HG03039 (cell line): ENCODE results near the gene ARHGAP15.

Experiments used
- ATAC-seq: cut with Tn5 transposase; IDR thresholded peaks from one replicate; pipeline ENCODE4 v1.9.1; 2021; ENCODE audit warnings: mild to moderate bottlenecking, moderate library complexity; ENCODE audit not compliant: unreplicated experiment

Gene ARHGAP15

DNA sequence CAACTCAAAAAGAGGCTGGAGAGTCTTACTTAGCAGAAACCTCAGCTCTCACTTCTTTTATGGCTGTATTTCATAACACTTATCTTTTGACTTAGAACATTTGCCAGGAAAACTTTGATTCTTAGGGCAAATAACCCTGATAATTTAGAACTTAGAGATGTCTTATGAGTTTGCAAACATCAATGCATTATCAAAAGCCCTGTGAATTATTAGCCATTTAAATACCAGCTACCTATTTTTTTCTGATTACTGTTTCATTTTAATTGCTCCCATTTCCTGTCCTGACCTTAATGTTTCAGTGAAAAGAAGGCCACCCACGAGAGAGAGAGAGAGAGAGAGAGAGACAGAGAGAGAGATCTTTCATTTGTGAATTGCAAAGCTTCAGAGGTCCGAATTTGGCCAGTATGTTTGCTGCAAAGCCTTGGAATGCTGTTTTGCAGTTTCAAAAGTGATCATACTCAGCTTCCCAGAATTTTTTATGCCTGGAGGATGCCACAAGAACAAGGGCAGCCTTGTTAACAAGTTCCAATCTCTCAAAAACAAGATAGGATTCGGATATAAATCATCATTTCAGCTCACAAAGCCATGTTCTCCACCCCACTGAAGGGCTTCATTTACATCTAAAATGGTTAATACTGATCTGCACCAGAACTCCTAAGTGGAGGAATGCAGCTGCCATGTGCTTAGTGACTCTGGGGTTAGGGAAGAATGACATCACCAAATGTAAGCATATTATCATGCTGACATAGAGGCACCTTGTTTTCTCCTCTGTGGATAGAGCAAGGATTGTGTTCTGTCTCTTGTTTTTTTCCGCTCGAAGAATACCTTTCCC lies 478.2 kb downstream of the ARHGAP15 start:
- no peak for ATAC-seq

GRCh38 chr2:143608063-143608423 lies 478.8 kb downstream of the ARHGAP15 start:
- ATAC-seq = no peak

- ATAC-seq = no peak
Observed at GRCh38 chr2:143608758-143609157, 479.5 kb downstream of the ARHGAP15 start.

DNA sequence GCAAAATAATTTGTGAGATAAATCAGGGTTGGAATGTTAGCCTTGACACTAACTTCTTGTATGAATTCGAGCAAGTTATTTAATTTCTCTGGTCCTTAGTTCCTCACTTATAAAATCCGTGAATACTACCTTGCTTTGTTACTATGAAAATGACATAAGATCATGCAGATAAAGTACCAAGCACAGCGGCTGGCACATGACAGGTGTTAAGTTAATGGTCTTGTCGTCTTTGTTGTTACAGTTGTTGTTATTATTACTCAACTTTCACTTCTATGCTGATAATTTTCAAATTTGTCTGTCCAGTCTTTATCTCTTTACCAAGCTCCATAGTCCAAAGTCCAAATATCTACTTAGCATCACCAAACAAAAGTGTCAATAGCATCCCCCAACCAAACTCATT lies 482.1 kb downstream of the ARHGAP15 start:
- ATAC-seq = no peak

DNA sequence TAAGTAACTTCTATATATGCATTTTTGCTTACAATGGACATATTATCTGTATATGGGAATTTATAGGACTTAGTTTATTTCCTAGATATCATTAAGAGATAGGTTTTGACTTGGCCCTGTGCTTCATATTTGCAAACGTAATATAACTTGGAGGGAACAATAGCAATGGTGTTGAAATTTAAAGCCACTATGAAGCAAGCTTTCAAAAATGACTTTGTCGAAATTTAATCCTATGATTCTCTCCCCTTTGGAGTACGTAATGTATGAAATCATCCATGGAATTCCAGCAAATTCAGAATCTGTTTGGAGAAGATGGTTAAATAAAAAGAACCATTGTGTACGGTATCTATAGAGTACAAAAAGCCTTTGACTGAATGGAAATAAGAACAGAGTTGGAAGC lies 486.3 kb downstream of the ARHGAP15 start:
- no peak for ATAC-seq

- ATAC-seq = no peak
Observed at GRCh38 chr2:143616452-143616851, 487.2 kb downstream of the ARHGAP15 start.

DNA sequence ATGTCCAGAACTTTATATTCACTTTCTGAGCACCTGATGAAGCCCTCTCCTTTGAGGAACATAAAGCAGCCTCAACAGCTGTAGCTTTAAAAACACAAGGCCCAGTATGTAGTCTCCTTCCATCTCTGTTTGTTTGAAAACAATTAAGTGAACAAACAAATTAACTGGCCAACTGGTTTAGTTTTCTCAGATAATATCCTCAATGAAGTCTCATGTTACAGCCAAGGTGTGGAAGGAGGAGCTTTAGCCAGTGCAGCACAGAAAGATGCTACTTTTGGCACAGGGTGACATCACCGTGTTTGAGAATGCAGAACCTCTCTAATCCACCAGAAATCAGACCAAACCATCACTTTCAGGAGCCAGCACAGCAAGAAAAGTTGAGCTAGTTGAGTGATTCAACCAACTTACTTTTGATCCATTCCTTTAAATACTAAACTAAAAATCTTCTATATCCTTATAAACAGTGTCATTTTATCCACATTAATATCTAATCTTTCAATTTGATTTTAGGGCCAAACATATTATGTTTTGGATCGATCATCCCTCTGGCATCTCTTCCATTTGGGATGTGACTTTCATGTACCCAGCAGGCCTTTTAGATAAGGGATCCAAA lies 488.7 kb downstream of the ARHGAP15 start:
- no peak for ATAC-seq

GRCh38 chr2:143622106-143622505 lies 492.9 kb downstream of the ARHGAP15 start:
- ATAC-seq = no peak

- no peak for ATAC-seq
Observed at GRCh38 chr2:143623231-143623908, 494.2 kb downstream of the ARHGAP15 start.

DNA sequence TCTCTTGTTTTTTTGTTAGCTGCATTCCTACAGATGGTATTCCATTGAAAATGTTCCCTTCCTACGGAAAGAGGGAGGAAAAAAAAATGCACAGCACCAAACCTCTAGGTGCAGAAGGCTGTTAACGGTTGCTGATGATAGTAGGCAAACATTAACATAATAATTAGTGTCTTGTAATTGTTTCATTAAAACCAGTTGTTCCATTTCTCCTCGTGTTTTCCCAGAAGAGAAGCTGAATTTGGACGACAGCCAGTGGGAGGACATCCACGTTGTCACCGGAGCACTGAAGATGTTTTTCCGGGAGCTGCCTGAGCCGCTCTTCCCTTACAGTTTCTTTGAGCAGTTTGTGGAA lies 494.7 kb downstream of the ARHGAP15 start:
- ATAC-seq = no peak

- no peak for ATAC-seq
Observed at GRCh38 chr2:143629340-143629739, 500.1 kb downstream of the ARHGAP15 start.

GRCh38 chr2:143632751-143633374 lies 503.6 kb downstream of the ARHGAP15 start:
- no peak for ATAC-seq

DNA sequence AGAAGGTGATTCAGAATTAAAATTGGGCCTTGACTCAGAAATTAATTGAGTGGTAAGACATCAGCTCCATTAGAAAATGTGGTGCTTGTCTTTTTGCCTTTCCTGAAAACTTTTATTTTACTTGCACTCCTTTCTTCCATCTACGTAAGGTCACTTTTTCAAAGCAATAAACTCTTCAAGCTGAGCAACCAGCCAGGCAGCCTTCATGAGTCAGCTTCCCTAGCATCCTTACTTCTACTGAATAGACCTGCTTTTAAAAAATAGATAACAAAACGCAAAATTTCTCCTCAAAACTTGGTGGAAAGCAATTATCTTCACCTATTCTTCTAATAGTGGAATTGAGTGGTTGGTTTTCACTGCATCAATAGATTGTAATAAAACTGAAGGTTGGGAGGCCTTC lies 504.2 kb downstream of the ARHGAP15 start:
- ATAC-seq = no peak

DNA sequence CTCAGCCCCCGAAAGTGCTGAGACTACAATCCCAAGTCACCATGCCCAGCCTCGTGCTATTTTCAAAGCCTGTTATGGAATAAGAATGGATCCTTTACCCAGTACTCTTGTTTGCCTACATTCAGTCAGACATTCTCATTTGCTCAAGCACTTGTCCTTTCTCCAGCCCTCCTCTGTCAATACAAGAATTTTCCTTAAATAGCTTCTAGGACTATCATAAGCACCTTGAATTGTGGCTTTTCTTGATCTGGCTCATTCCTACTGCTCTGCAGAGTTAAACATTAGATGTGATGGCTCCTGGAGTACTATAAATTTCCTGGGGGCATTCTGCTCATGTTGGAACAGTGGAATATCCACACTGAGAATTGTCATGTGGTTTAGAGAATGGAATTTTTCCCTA lies 506.1 kb downstream of the ARHGAP15 start:
- ATAC-seq = no peak

- no peak for ATAC-seq
Observed at GRCh38 chr2:143635936-143636335, 506.7 kb downstream of the ARHGAP15 start.

GRCh38 chr2:143640826-143641225 lies 511.6 kb downstream of the ARHGAP15 start:
- ATAC-seq = no peak

GRCh38 chr2:143645921-143646645 lies 516.9 kb downstream of the ARHGAP15 start:
- no peak for ATAC-seq

DNA sequence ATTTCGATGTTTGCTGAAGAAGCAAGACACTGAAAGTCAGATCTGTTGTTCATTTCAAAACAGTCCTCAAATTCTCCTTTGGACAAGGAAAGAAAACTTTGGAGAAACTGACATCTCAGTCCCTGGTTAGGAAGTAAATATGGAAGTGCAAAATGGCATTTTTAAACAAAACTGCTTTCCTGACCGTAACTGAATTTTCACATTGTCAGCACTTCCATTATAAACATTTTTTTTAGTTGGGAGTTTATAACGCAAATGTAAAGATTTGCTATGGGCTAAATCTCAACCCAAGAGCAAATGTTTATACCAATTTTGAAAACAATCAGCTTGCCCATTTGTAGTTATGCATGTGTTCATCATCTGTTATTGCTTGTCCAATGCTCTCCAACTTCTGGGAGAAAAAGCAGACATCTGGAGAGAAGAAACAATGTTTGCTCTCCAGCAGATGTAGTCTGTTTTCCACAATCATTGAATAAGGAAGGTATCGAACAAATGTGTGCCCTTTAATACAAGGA lies 520.1 kb downstream of the ARHGAP15 start:
- ATAC-seq = no peak

GRCh38 chr2:143652692-143653091 lies 523.5 kb downstream of the ARHGAP15 start:
- ATAC-seq = no peak

- no peak for ATAC-seq
Observed at GRCh38 chr2:143668234-143668633, 539.0 kb downstream of the ARHGAP15 start.

GRCh38 chr2:143674051-143674450 lies 544.8 kb downstream of the ARHGAP15 start:
- ATAC-seq = no peak
